K562 (cell line): ENCODE results near the gene HSD11B2. TPM values are rescaled to one million over a fixed set of nuclear protein-coding genes. Genes with fewer than 3 reads are reported as not detected.

Source experiments
- ATF1 ChIP-seq, 2 experiments: fragments of 450-650 bp in 1 of 2; IDR thresholded peaks; 2 replicates each; pipeline ENCODE4 v1.6.1; 2016; ENCODE audit warnings: missing compliant biosample characterization in 1 of 2, missing genetic modification characterization in 1 of 2
- CCNT2 ChIP-seq: IDR thresholded peaks from 2 replicates; pipeline ENCODE4 v1.6.1; 2011; ENCODE audit warnings: borderline replicate concordance, low read depth, mild to moderate bottlenecking, moderate library complexity, mixed read lengths, low read length; ENCODE audit not compliant: insufficient read length; ENCODE audit errors: extremely low read depth
- CXXC5 ChIP-seq: fragments of 250-450 bp; sonication (Bioruptor Pico); IDR thresholded peaks from 2 replicates; pipeline ENCODE4 v1.8.0; 2022; ENCODE audit warnings: inconsistent platforms, mild to moderate bottlenecking, moderate library complexity
- DIDO1 ChIP-seq: fragments of 450-650 bp; IDR thresholded peaks from 2 replicates; pipeline ENCODE4 v1.6.1; 2016; ENCODE audit warnings: low read depth, missing biosample characterization, missing genetic modification characterization
- ELF1 ChIP-seq: fragments of 200-800 bp; sonication (Bioruptor generic); IDR thresholded peaks from 2 replicates; pipeline ENCODE4 v1.6.1; 2016; ENCODE audit warnings: missing genetic modification characterization, missing compliant biosample characterization
- FOXJ2 ChIP-seq: fragments of 200-800 bp; sonication (Bioruptor generic); IDR thresholded peaks from 2 replicates; pipeline ENCODE4 v1.6.1; 2016; ENCODE audit warnings: missing genetic modification characterization, missing compliant biosample characterization
- HCFC1 ChIP-seq: IDR thresholded peaks from 2 replicates; pipeline ENCODE4 v1.6.1; 2012; ENCODE audit warnings: low read depth, low read length, improper control_type of control experiment
- MAFK ChIP-seq: IDR thresholded peaks from 2 replicates; pipeline ENCODE4 v1.6.1; 2011; ENCODE audit warnings: low read length, improper control_type of control experiment
- MITF ChIP-seq: IDR thresholded peaks from 2 replicates; pipeline ENCODE4 v1.6.1; 2014; ENCODE audit warnings: antibody characterized with exemption
- PCBP1 ChIP-seq: fragments of 200-400 bp; formaldehyde crosslinking; IDR thresholded peaks from 2 replicates; pipeline ENCODE4 v1.6.1; 2018; ENCODE audit warnings: mild to moderate bottlenecking, low read depth, low read length; ENCODE audit not compliant: poor library complexity, severe bottlenecking
- RBFOX2 ChIP-seq: fragments of 200-400 bp; formaldehyde crosslinking; IDR thresholded peaks from 2 replicates; pipeline ENCODE4 v1.6.1; 2017; ENCODE audit warnings: low read depth, mild to moderate bottlenecking, low read length, moderate library complexity
- RNF2 ChIP-seq: sonication (generic); IDR thresholded peaks from 2 replicates; pipeline ENCODE4 v1.6.1; 2016
- SMAD4 ChIP-seq: fragments of 250-450 bp; sonication (Bioruptor Pico); conservative IDR thresholded peaks from 2 replicates; pipeline ENCODE4 v1.8.0; 2021; ENCODE audit warnings: inconsistent platforms, mild to moderate bottlenecking, moderate library complexity
- SMARCE1 ChIP-seq: fragments of 450-650 bp; IDR thresholded peaks from 2 replicates; pipeline ENCODE4 v1.7.1; 2016; ENCODE audit warnings: mild to moderate bottlenecking
- SMC3 ChIP-seq: conservative IDR thresholded peaks from 2 replicates; pipeline ENCODE4 v1.6.1; 2011; ENCODE audit warnings: low read depth, low read length, improper control_type of control experiment; ENCODE audit not compliant: insufficient read depth
- SNRNP70 ChIP-seq: fragments of 200-400 bp; formaldehyde crosslinking; optimal IDR thresholded peaks from 2 replicates; pipeline ENCODE3; 2017; ENCODE audit warnings: low read depth, low read length
- TEAD4 ChIP-seq, 2 experiments: sonication (generic) in 1 of 2; formaldehyde crosslinking in 1 of 2; IDR thresholded peaks; 2 replicates each; pipeline versions ENCODE4 v1.6.1 to v1.8.0; 2012 to 2022; ENCODE audit warnings: borderline replicate concordance in 1 of 2, inconsistent platforms in 1 of 2, low read length in 1 of 2, mild to moderate bottlenecking in 1 of 2, missing genetic modification reagents in 1 of 2
- THAP12 ChIP-seq: fragments of 250-450 bp; sonication (Bioruptor Pico); IDR thresholded peaks from 2 replicates; pipeline ENCODE4 v1.9.0; 2021; ENCODE audit warnings: mild to moderate bottlenecking, inconsistent platforms
- USF2 ChIP-seq: sonication (generic); formaldehyde crosslinking; IDR thresholded peaks from 2 replicates; pipeline ENCODE4 v1.5.0; 2020; ENCODE audit warnings: missing genetic modification reagents
- ZFP91 ChIP-seq: sonication (generic); formaldehyde crosslinking; IDR thresholded peaks from 2 replicates; pipeline ENCODE4 v1.8.0; 2022; ENCODE audit warnings: mild to moderate bottlenecking, missing genetic modification reagents
- ZNF263 ChIP-seq: sonication (generic); formaldehyde crosslinking; IDR thresholded peaks from 2 replicates; pipeline ENCODE4 v1.8.0; 2022; ENCODE audit warnings: mild to moderate bottlenecking, missing genetic modification reagents, borderline replicate concordance
- polyA plus RNA-seq, 8 experiments: library from polyadenylated mRNA; depleted of rRNA in 4 of 8; stranded (reverse) in 5 of 8; unstranded in 3 of 8; fragments of >200 nt; fragmentation: Nextera tagmentation in 2 of 8; fragmentation: Illumina TruSeq in 1 of 8; extraction: Ambion mirVana in 2 of 8; extraction: Trizol in 1 of 8; gene quantifications; 2 replicates each; pipeline versions ENCODE4 v1.2.1 to v1.2.3, GENCODE V29; 2011 to 2014; ENCODE audit warnings: inconsistent platforms in 1 of 8, missing spikeins in 1 of 8
- total RNA-seq, 7 experiments: library from RNA; depleted of rRNA in 6 of 7; stranded (reverse); fragments of >200 nt in 6 of 7; fragmentation: Illumina TruSeq in 2 of 7; extraction: Trizol in 2 of 7; gene quantifications; 2 replicates each; pipeline versions ENCODE4 v1.2.1 to v1.2.3, GENCODE V29; 2011 to 2021; ENCODE audit warnings: low replicate concordance in 1 of 7

Gene HSD11B2
- total and polyA plus RNA-seq, 9 of the 15 experiments (the other 6 are each of a cell fraction or from before 2014, with no cell fraction given), result 0.08 to 2.0 (median 0.79) TPM

GRCh38 chr16:67480833-67481560 is 50.1 kb downstream of the HSD11B2 start, which contains the start of gene ATP6V0D1 (continued):
- no peak for TF ChIP-seq ATF1 (CRISPR knock-in tag; IDR thresholded peaks at IDR 0.05)
- TF ChIP-seq ATF1 (tag; IDR thresholded peaks at IDR 0.05), result peak; percentile 97
- peak; percentile 93 for TF ChIP-seq MITF
- peak; percentile 92 for TF ChIP-seq RBFOX2
- TF ChIP-seq CCNT2, result peak; percentile 92
- no peak for TF ChIP-seq RNF2
- TF ChIP-seq ELF1 (tag), result peak; percentile 100
- peak; percentile 87 for TF ChIP-seq PCBP1
- TF ChIP-seq SMAD4, result 0 out of 2 replicates have a peak, but pooled peaks have one; percentile 42
- peak; percentile 89 for TF ChIP-seq FOXJ2 (tag)
- TF ChIP-seq SMARCE1, result no peak
- 0 out of 2 replicates have a peak, but pooled peaks have one; percentile 32 for TF ChIP-seq DIDO1 (tag)
- TF ChIP-seq TEAD4 (IDR thresholded peaks at IDR 0.05; ENCODE audit: low read length), result no peak
- no peak for TF ChIP-seq TEAD4 (CRISPR knock-in tag; IDR thresholded peaks at IDR 0.05; ENCODE audit: borderline replicate concordance)
- TF ChIP-seq ZFP91 (CRISPR knock-in tag), result 0 out of 2 replicates have a peak, but pooled peaks have one; percentile 66
- peak; percentile 100 for TF ChIP-seq USF2 (CRISPR knock-in tag)
- peak; percentile 42; the same call in 1 of the 2 replicates for TF ChIP-seq SMC3
- no peak for TF ChIP-seq SNRNP70
- peak; percentile 61 for TF ChIP-seq ZNF263 (CRISPR knock-in tag)
- TF ChIP-seq THAP12, result peak; percentile 42
- TF ChIP-seq HCFC1, result peak; percentile 77
- peak; percentile 42; the same call in 1 of the 2 replicates for TF ChIP-seq MAFK
- peak; percentile 100 for TF ChIP-seq CXXC5 (CRISPR knock-in tag)
